Measurements from ENCODE around the gene GSG1L.

Gene GSG1L

GRCh38 chr16:27767971-27768591, 295.4 kb downstream of the GSG1L start:
- no peak for DNase-seq

GRCh38 chr16:27767081-27767480, 296.4 kb downstream of the GSG1L start:
- DNase-seq = no peak

- DNase-seq = no peak
Measured at GRCh38 chr16:27766236-27766925, 297.1 kb downstream of the GSG1L start.

- DNase-seq = no peak
Measured at GRCh38 chr16:27764869-27765675, 298.4 kb downstream of the GSG1L start.

- no peak for DNase-seq
Measured at GRCh38 chr16:27764427-27764826, 299.1 kb downstream of the GSG1L start.

GRCh38 chr16:27762441-27762840, 301.1 kb downstream of the GSG1L start:
- DNase-seq = no peak

GRCh38 chr16:27761816-27762215, 301.7 kb downstream of the GSG1L start:
- DNase-seq = no peak

GRCh38 chr16:27760789-27761176, 302.7 kb downstream of the GSG1L start:
- DNase-seq = no peak

- no peak for DNase-seq
Measured at GRCh38 chr16:27759967-27760788, 303.3 kb downstream of the GSG1L start.

- DNase-seq = no peak
Measured at GRCh38 chr16:27759301-27759871, 304.1 kb downstream of the GSG1L start.

GRCh38 chr16:27758544-27758943, 305.0 kb downstream of the GSG1L start:
- DNase-seq = no peak

GRCh38 chr16:27756206-27756970, 307.1 kb downstream of the GSG1L start:
- no peak for DNase-seq

- no peak for DNase-seq
Measured at GRCh38 chr16:27754788-27755690, 308.5 kb downstream of the GSG1L start.

GRCh38 chr16:27753563-27753962, 310.0 kb downstream of the GSG1L start:
- DNase-seq = no peak

- DNase-seq = no peak
Measured at GRCh38 chr16:27752241-27752640, 311.3 kb downstream of the GSG1L start.

- DNase-seq = no peak
Measured at GRCh38 chr16:27751676-27752075, 311.8 kb downstream of the GSG1L start.

GRCh38 chr16:27751233-27751632, 312.3 kb downstream of the GSG1L start:
- no peak for DNase-seq

GRCh38 chr16:27749946-27750345, 313.6 kb downstream of the GSG1L start:
- no peak for DNase-seq

- DNase-seq = no peak
Measured at GRCh38 chr16:27749547-27749875, 314.0 kb downstream of the GSG1L start.

GRCh38 chr16:27748868-27749546, 314.5 kb downstream of the GSG1L start:
- DNase-seq = peak; percentile 15

Data from stimulated activated CD4-positive, alpha-beta T cell treated with anti-CD3 and anti-CD28 coated beads, Interleukin-12 subunit alpha, Interleukin-12 subunit beta, amount 100 ng/mL, for 4 hours (primary cell).